ENCODE measurements around the gene NRXN2.

GRCh38 chr11:64600281-64600992, 122.6 kb downstream of the NRXN2 start:
- no peak for TF ChIP-seq CTCF (IDR thresholded peaks at IDR 0.05; ENCODE audit: low read depth, low read length, poor library complexity, severe bottlenecking)
- TF ChIP-seq EZH2phosphoT487 (IDR thresholded peaks at IDR 0.05; ENCODE audit: borderline replicate concordance, low read length): no peak
